ENCODE measurements around the gene DIP2B.

DNA sequence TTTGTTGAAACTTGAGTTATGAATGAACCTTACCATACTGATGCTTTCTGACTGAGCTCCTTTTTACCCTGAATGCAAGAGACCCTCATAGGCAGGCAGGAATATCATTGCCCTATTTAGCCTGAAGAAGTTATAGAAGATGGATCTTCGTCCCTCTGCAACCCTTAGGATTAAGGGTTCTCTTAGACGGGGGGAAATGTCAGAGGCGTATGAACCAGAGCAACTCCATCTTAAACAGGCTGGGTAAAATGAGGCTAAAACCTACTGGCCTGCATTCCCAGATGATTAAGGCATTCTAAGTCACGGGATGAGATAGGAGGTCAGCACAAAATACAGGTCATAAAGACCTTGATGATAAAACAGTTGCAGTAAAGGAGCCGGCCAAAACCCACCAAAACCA lies 266.6 kb downstream of the DIP2B start:
- TF ChIP-seq, protein P1, sequence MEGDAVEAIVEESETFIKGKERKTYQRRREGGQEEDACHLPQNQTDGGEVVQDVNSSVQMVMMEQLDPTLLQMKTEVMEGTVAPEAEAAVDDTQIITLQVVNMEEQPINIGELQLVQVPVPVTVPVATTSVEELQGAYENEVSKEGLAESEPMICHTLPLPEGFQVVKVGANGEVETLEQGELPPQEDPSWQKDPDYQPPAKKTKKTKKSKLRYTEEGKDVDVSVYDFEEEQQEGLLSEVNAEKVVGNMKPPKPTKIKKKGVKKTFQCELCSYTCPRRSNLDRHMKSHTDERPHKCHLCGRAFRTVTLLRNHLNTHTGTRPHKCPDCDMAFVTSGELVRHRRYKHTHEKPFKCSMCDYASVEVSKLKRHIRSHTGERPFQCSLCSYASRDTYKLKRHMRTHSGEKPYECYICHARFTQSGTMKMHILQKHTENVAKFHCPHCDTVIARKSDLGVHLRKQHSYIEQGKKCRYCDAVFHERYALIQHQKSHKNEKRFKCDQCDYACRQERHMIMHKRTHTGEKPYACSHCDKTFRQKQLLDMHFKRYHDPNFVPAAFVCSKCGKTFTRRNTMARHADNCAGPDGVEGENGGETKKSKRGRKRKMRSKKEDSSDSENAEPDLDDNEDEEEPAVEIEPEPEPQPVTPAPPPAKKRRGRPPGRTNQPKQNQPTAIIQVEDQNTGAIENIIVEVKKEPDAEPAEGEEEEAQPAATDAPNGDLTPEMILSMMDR (conservative IDR thresholded peaks at IDR 0.05 in 1 of 2, IDR thresholded peaks at IDR 0.05 in 1 of 2; ENCODE audit: extremely low read depth in 1 of 2, insufficient read depth in 1 of 2, low read depth in 1 of 2, low read length in 2 of 2) = no peak
- no peak for TF ChIP-seq EZH2 (IDR thresholded peaks at IDR 0.05; ENCODE audit: borderline replicate concordance, low read length)
